HG03060 (cell line): ENCODE data around the gene SKI.

Experiments used
- ATAC-seq: cut with Tn5 transposase; IDR thresholded peaks from one replicate; pipeline ENCODE4 v1.9.1; 2021; ENCODE audit warnings: low read depth, moderate number of reproducible peaks; ENCODE audit not compliant: unreplicated experiment

Gene SKI

GRCh38 chr1:2356911-2357845, 129.1 kb downstream of the SKI start:
- no peak for ATAC-seq

- ATAC-seq: no peak
Observed at GRCh38 chr1:2358072-2358471, 130.0 kb downstream of the SKI start.

- ATAC-seq: no peak
Observed at GRCh38 chr1:2358651-2359640, 130.8 kb downstream of the SKI start.
